ENCODE measurements around the gene ARHGEF40.

The ARHGEF40 gene

GRCh38 chr14:21057803-21058675 is 12.1 kb upstream of the ARHGEF40 start, which contains the start of gene RNASE8:
RNASE8 (plus strand) TSS chr14:21057822; CDS start chr14:21057893, 71 bp downstream.
- TF ChIP-seq ZFX (IDR thresholded peaks at IDR 0.05) (no peak), CTCF (conservative IDR thresholded peaks at IDR 0.05) (no peak)
- no peak within 1 kb of the TSS for H3K27ac ChIP-seq

- no peak overlapping the region for H3K27ac ChIP-seq
- no peak for TF ChIP-seq CTCF (conservative IDR thresholded peaks at IDR 0.05)
- no peak for TF ChIP-seq ZFX (IDR thresholded peaks at IDR 0.05)
Measured at GRCh38 chr14:21058903-21059302, 11.2 kb upstream of the ARHGEF40 start.

- no peak for TF ChIP-seq ZFX (IDR thresholded peaks at IDR 0.05)
- TF ChIP-seq CTCF (conservative IDR thresholded peaks at IDR 0.05), result no peak
- H3K27ac ChIP-seq, result no peak overlapping the region
Measured at GRCh38 chr14:21059842-21060613, 10.1 kb upstream of the ARHGEF40 start.

- no peak for TF ChIP-seq CTCF (conservative IDR thresholded peaks at IDR 0.05)
- TF ChIP-seq ZFX (IDR thresholded peaks at IDR 0.05), result no peak
- H3K27ac ChIP-seq, result no peak overlapping the region
Measured at GRCh38 chr14:21060614-21061346, 9.3 kb upstream of the ARHGEF40 start.

GRCh38 chr14:21061347-21061668 is 8.8 kb upstream of the ARHGEF40 start:
- TF ChIP-seq CTCF (conservative IDR thresholded peaks at IDR 0.05) (no peak), ZFX (IDR thresholded peaks at IDR 0.05) (no peak)
- H3K27ac ChIP-seq, result no peak overlapping the region

GRCh38 chr14:21063479-21063878 is 6.6 kb upstream of the ARHGEF40 start:
- no peak for TF ChIP-seq CTCF (conservative IDR thresholded peaks at IDR 0.05)
- no peak for TF ChIP-seq ZFX (IDR thresholded peaks at IDR 0.05)
- H3K27ac ChIP-seq, result no peak overlapping the region
